Measurements from ENCODE around the gene CYSLTR2. TPM values are rescaled to one million over a fixed set of nuclear protein-coding genes. Genes with fewer than 3 reads are reported as not detected.
"Not testable (repeated sequence)": the region's sequence is repeated elsewhere in the genome, so short reads cannot be mapped to it uniquely, and the experiment has no call there.

Gene CYSLTR2
- total RNA-seq, 1 donor from 2014 or later: 0.75 TPM

DNA sequence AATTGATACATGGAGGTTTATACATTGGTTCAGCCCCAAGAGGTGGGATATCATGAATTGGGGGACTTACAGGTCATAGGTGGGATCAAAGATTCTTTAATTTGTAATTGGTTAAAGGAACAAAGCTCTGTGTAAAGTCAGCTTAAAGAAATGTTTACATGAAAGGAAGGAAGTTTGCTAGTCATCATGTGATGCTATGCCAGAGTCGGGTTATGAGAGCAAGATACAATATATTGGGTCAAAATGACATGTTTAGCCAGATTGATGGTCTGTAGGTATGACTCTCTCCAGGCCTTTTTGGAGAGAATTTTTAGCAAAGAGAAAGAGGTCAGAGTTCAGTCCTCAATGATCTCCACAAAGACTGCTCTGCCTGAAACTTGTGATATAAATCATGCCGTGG lies 5.3 kb upstream of the CYSLTR2 start:
- no peak overlapping the region for H3K27ac Mint-ChIP-seq
- no peaks in the 10 kb centered on the region for H3K9me3 Mint-ChIP-seq
- peaks cover 4% of the 10 kb centered on the region for H3K27me3 Mint-ChIP-seq (ENCODE audit: insufficient read depth)
- H3K36me3 Mint-ChIP-seq (ENCODE audit: low read depth): no peaks in the 10 kb centered on the region
- peaks cover 15% of the 10 kb centered on the region for H3K4me1 Mint-ChIP-seq (ENCODE audit: low read depth)
- intact Hi-C loops (cut with micrococcal nuclease): no loop called here
- no peak for DNase-seq (ENCODE audit: low spot score)
- no peak overlapping the region for H3K4me3 Mint-ChIP-seq

DNA sequence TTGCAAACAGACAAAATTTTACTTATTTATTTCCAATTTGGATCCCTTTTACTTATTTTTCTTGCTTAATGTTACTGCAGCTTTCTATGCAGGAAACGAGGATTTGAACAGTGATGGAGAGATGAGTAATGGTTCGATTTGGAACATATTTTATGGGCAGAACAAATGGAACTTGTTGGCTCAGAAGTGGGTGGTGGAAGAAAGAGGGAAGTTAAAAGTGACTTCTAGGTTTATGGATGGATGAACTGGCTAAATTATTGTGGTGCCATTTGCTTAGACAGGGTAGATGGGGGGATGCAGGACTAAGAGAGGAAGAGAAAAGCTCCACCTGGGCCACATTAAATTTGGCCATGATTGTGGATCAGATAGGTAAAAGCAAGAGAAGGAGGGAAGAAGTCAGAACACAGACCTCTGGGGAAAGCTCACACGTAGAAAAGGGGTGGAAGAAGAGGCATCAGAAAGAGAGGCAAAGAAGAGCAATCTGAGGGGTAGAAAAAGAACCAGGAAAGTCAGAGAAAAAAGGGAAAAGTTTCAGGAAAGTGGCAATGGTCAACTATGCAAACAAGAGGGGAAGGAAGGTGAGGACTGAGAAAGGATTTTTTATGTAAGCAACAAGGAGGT lies 768 bp upstream of the CYSLTR2 start:
- peaks cover 28% of the 10 kb centered on the region for H3K4me1 Mint-ChIP-seq (ENCODE audit: low read depth)
- DNase-seq (ENCODE audit: low spot score): no peak
- no peaks in the 10 kb centered on the region for H3K36me3 Mint-ChIP-seq (ENCODE audit: low read depth)
- intact Hi-C loops (cut with micrococcal nuclease): loop anchor here (5.0 to 10.0 kb wide), 3 partner anchors 114 to 421 kb away; partner anchors contain the start of genes FNDC3A and ITM2B
- peak overlapping the region; percentile 78 for H3K4me3 Mint-ChIP-seq
- H3K27ac Mint-ChIP-seq: peak overlapping the region; percentile 83
- no peaks in the 10 kb centered on the region for H3K27me3 Mint-ChIP-seq (ENCODE audit: insufficient read depth)
- H3K9me3 Mint-ChIP-seq: no peaks in the 10 kb centered on the region

DNA sequence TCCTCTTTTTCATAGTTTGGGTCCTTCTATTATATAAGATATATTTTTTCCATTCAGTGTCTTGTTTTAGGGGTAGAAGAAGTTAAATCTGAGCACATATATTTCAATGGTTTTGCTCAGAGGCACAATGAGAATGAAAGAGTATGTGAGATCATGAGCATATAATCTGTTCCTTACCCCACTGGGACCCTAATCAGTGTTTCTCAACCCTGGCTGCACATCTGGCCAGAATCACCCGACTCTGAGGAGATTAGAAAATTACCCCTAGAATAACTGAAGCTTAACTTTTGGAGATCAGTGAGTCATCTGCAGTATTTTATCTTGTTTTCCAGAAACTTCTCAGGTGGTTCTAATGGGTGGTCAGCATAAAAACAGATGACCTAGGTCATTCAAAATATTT lies 782 bp downstream of the CYSLTR2 start:
- Mint-ChIP-seq H3K4me3 (no peak overlapping the region), H3K27ac (no peak overlapping the region)
- intact Hi-C loops (cut with micrococcal nuclease): loop anchor here (5.0 to 10.0 kb wide), 3 partner anchors 113 to 422 kb away; partner anchors contain the start of genes FNDC3A and ITM2B

DNA sequence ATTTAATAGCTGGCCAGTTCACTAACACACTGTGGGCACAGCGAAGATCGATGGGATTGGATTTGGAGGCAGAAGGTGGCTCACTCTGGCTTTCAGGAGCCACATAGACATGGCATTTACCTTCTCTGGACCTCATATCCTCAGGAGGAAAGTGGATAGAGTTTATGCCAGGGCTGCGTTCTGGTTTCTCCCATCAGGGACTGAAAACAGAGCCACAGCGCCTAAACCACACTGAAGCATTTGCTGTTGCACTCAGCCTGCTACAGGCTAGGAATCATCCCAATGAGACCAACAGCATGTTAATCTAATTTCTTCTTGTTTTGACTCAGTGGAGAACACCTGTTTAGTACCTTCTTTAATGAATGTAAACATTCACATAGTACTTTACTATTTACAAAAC lies 1.6 kb downstream of the CYSLTR2 start:
- H3K36me3 Mint-ChIP-seq (ENCODE audit: low read depth): no peaks in the 10 kb centered on the region

More for the DNA sequence above, 782 bp downstream of the CYSLTR2 start:
- DNase-seq (ENCODE audit: low spot score): no peak
- Mint-ChIP-seq H3K36me3 (ENCODE audit: low read depth) (no peaks in the 10 kb centered on the region), H3K4me1 (ENCODE audit: low read depth) (peaks cover 21% of the 10 kb centered on the region), H3K9me3 (no peaks in the 10 kb centered on the region), H3K27me3 (ENCODE audit: insufficient read depth) (no peaks in the 10 kb centered on the region)

DNA sequence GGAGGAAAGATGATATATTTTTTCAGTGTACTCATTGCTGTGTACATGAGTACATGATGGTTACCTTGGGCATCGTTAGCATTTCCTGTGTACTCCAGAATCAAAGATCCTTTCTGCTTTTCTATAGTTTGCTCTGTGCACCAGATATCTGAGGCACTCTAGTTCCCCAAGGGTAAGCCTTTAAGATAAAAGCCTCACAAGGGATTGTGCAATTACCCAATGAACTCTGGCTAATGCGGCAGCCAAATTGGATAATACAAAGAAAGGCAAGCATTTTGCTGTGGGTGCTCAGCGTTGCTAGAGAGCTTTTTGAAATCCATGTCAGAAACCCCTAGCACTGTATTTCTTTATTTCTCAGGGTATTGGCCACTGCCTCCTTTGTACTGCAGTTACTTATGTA lies 2.9 kb downstream of the CYSLTR2 start:
- no peaks in the 10 kb centered on the region for H3K36me3 Mint-ChIP-seq (ENCODE audit: low read depth)
- H3K9me3 Mint-ChIP-seq: no peaks in the 10 kb centered on the region
- no peak overlapping the region for H3K4me3 Mint-ChIP-seq
- H3K27ac Mint-ChIP-seq: no peak overlapping the region
- intact Hi-C loops (cut with micrococcal nuclease): loop anchor here (10.0 kb wide), 1 partner anchor 318 kb away; the partner anchor contains the start of gene FNDC3A
- DNase-seq (ENCODE audit: low spot score): no peak
- H3K27me3 Mint-ChIP-seq (ENCODE audit: insufficient read depth): no peaks in the 10 kb centered on the region
- H3K4me1 Mint-ChIP-seq (ENCODE audit: low read depth): peaks cover 21% of the 10 kb centered on the region

More for the DNA sequence above, 1.6 kb downstream of the CYSLTR2 start:
- Mint-ChIP-seq H3K4me1 (ENCODE audit: low read depth) (peaks cover 21% of the 10 kb centered on the region), H3K27me3 (ENCODE audit: insufficient read depth) (no peaks in the 10 kb centered on the region), H3K9me3 (no peaks in the 10 kb centered on the region), H3K27ac (no peak overlapping the region), H3K4me3 (no peak overlapping the region)
- DNase-seq (ENCODE audit: low spot score): no peak
- intact Hi-C loops (cut with micrococcal nuclease): loop anchor here (10.0 kb wide), 1 partner anchor 320 kb away; the partner anchor contains the start of gene FNDC3A

DNA sequence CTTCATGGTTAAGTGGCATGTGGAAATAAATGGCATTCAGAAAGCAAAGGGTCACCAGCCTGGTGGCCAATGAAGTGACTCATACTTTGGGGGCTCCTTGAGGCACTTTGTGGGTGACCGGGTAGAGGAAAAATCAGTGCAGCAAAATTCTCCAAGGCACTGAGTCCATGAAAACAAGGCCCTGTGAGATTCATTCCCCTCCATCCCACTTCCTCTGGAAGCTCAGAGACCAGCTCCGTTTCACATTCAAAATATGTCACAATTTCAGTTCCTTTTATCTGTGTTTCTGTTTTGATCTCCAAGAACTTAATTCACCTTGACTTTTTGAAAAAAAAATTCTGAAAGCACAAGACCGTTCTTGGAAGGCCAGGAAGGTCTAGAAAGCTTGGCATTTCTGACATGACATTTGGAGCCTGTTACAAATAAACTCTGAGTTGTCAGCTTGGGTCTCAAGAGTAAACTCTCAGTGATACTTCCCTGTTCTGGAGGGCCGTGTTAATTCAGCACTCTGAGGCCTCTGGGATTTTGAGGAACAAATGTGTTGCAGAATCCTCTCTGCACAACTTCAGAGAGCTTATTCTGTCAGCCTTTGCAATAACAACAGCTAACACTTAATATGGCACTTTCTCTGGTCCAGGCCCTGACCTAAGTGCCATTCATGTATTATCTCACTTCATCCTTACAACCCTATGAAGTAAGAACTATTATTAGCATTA lies 6.8 kb downstream of the CYSLTR2 start:
- H3K4me1 Mint-ChIP-seq (ENCODE audit: low read depth): no peaks in the 10 kb centered on the region
- no peaks in the 10 kb centered on the region for H3K27me3 Mint-ChIP-seq (ENCODE audit: insufficient read depth)
- H3K27ac Mint-ChIP-seq: no peak overlapping the region
- intact Hi-C loops (cut with micrococcal nuclease): no loop called here
- peaks cover 4% of the 10 kb centered on the region for H3K9me3 Mint-ChIP-seq
- no peaks in the 10 kb centered on the region for H3K36me3 Mint-ChIP-seq (ENCODE audit: low read depth)
- no peak for DNase-seq (ENCODE audit: low spot score)
- H3K4me3 Mint-ChIP-seq: no peak overlapping the region

DNA sequence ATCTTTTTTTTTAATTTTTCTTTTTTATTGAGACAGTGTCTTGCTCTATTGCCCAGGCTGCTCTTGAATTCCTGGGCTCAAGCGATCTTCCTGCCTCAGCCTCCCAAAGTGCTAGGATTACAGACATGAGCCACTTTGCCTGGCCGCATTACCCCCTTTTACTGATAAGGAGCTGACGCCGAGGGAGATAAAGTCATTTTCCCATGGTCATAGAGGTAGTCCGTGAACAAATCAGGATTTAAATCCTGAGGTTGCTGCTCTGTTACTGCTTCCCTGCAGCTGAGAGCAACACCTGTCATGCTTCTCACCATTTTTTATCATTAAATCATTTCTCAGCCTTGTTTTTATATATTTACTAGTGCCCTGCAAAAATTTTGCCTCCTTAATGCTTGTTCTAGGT lies 7.4 kb downstream of the CYSLTR2 start:
- intact Hi-C loops (cut with micrococcal nuclease): no loop called here
- Mint-ChIP-seq H3K27me3 (ENCODE audit: insufficient read depth) (no peaks in the 10 kb centered on the region), H3K36me3 (ENCODE audit: low read depth) (no peaks in the 10 kb centered on the region), H3K4me1 (ENCODE audit: low read depth) (no peaks in the 10 kb centered on the region), H3K4me3 (no peak overlapping the region), H3K9me3 (peaks cover 10% of the 10 kb centered on the region), H3K27ac (no peak overlapping the region)
- no peak for DNase-seq (ENCODE audit: low spot score)

DNA sequence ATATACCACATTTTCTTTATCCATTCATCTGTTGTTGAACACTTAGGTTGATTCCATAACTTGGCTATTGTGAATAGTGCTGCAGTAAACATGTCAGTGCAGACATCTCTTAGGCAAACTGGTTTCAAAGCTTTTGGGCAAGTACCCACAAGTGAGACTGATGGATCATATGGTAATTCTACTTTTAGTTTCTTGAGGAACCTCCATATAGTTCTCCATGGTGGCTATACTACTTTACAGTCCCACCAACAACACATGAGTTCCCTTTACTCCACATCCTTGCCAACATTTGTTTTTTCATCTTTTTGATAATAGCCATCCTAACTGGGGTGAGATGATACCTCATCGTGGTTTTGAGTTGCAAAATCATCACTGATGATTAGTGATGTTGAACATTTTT lies 8.5 kb downstream of the CYSLTR2 start:
- no peaks in the 10 kb centered on the region for H3K27me3 Mint-ChIP-seq (ENCODE audit: insufficient read depth)
- no peaks in the 10 kb centered on the region for H3K36me3 Mint-ChIP-seq (ENCODE audit: low read depth)
- H3K27ac Mint-ChIP-seq: no peak overlapping the region
- no peaks in the 10 kb centered on the region for H3K4me1 Mint-ChIP-seq (ENCODE audit: low read depth)
- intact Hi-C loops (cut with micrococcal nuclease): no loop called here
- peaks cover 21% of the 10 kb centered on the region for H3K9me3 Mint-ChIP-seq
- no peak overlapping the region for H3K4me3 Mint-ChIP-seq
- DNase-seq (ENCODE audit: low spot score): no peak

DNA sequence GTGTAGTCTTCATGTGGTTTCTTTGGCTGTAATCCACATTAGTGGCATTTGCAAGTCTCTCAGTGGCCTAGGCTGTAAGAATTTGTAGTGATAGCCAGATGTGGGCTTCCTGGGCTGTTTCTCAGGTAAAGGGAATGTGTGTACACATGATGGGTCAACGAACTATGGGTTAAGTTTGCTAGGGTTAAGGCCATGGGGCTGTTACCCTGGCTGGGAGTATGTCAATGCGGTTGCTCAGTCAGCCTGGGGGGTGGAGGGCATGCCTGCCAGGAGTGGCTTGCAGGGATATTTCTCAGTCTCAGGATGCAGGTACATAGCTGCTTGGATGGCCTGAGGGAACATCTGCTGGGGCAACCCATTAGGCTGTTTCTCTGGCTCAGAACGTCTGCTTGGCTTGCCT lies 13.4 kb downstream of the CYSLTR2 start:
- H3K36me3 Mint-ChIP-seq (ENCODE audit: low read depth): peaks cover 1% of the 10 kb centered on the region
- H3K27ac Mint-ChIP-seq: no peak overlapping the region
- H3K27me3 Mint-ChIP-seq (ENCODE audit: insufficient read depth): no peaks in the 10 kb centered on the region
- H3K9me3 Mint-ChIP-seq: peaks cover 52% of the 10 kb centered on the region
- H3K4me3 Mint-ChIP-seq: no peak overlapping the region
- intact Hi-C loops (cut with micrococcal nuclease): no loop called here
- DNase-seq (ENCODE audit: low spot score): no peak
- H3K4me1 Mint-ChIP-seq (ENCODE audit: low read depth): no peaks in the 10 kb centered on the region

DNA sequence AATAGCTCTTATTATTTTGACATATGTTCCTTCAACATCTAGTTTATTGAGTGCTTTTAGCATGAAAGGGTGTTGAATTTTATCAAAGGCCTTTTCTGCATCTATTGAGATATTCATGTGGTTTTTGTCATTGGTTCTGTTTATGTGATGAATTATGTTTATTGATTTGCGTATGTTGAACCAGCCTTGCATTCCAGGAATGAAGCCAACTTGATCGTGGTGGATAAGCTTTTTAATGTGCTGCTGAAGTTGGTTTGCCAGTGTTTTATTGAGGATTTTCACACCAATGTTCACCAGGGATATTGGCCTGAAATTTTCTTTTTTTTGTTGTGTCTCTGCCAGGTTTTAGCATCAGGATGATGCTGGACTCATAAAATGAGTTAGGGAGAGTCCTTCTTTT lies 17.7 kb downstream of the CYSLTR2 start:
- H3K27ac Mint-ChIP-seq; H3K27me3 Mint-ChIP-seq (ENCODE audit: insufficient read depth): not testable (repeated sequence)

DNA sequence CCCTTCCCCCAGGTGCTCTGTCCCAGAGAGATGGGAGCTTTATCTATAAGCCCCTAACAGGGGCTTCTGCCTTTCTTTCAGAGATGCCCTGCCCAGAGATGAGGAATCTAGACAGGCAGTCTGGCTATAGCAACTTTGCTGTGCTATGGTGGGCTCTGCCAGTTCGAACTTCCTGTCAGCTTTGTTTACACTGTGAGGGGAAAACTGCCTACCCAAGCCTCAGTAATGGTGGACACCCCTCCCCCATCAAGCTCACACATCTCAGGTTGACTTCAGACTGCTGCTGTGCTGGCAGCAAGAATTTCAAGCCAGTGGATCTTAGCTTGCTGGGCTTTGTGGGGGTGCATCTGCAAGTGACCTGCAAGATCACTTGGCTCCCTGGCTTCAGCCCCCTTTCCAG lies 21.5 kb downstream of the CYSLTR2 start:
- Mint-ChIP-seq H3K27me3 (ENCODE audit: insufficient read depth) (no peaks in the 10 kb centered on the region), H3K36me3 (ENCODE audit: low read depth) (peaks cover 3% of the 10 kb centered on the region), H3K4me3 (no peak overlapping the region), H3K27ac (no peak overlapping the region), H3K4me1 (ENCODE audit: low read depth) (peaks cover 5% of the 10 kb centered on the region), H3K9me3 (peaks cover 16% of the 10 kb centered on the region)
- intact Hi-C loops (cut with micrococcal nuclease): no loop called here
- no peak for DNase-seq (ENCODE audit: low spot score)

More for the DNA sequence above, 17.7 kb downstream of the CYSLTR2 start:
- H3K36me3 Mint-ChIP-seq (ENCODE audit: low read depth); intact Hi-C loops (cut with micrococcal nuclease); H3K4me1 Mint-ChIP-seq (ENCODE audit: low read depth); DNase-seq (ENCODE audit: low spot score); H3K4me3 Mint-ChIP-seq: not testable (repeated sequence)
- H3K9me3 Mint-ChIP-seq: peaks cover 41% of the 10 kb centered on the region

DNA sequence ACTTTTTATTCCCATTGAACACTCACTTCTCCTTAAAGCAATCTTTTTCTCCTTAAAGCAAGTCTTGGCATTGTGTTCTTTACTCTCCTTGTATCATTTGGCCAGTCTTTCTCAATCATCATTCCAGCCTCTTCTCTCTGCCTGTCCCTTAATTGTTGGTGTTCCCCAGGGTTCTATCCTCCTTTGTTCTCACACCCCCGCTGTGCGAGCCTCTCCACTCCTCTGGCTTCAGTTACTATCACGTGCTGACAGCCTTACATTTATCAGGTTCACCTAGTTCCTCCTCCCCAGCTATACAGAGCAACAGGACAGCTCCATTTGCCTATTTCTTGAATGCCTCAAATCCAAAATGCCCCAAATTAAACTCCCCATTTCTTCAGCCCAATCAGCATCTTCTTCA lies 24.6 kb downstream of the CYSLTR2 start:
- Mint-ChIP-seq H3K4me1 (ENCODE audit: low read depth) (peaks cover 5% of the 10 kb centered on the region), H3K9me3 (no peaks in the 10 kb centered on the region), H3K27ac (no peak overlapping the region), H3K36me3 (ENCODE audit: low read depth) (no peaks in the 10 kb centered on the region), H3K4me3 (no peak overlapping the region), H3K27me3 (ENCODE audit: insufficient read depth) (no peaks in the 10 kb centered on the region)
- intact Hi-C loops (cut with micrococcal nuclease): no loop called here
- no peak for DNase-seq (ENCODE audit: low spot score)

DNA sequence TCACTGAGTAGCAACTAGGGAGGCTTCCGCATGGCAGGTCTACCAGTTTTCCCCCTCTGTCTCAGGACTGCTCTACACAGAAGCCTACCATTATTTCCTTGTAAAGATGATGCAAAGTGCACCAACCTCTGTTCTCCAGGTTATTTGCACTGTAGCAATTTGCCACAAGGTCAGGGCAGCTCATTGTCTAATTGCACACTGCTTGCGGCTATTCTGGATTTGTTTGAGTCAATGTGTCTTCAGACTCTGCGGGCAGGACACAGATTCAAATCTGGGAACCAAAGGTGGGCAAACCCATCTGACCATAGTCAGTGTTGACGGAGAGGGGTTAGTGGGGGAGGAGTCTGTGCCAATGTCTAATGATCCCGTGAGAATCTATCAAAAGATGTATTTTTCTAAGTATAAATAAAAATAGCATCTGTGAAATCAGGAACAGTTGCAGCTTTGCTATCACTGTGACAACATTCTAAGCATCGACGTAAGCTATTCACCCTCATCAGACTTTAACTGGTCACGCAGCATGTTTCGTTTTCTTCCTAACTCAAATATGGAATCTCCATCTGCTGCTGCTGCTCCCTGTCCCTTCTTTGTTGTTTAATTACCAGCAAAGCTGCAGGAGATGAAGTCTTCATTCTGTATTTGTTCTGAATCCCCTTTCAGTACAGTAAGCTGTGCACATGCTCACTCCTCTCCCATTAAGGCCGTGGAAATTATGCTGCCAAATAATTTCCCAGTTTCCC lies 26.4 kb downstream of the CYSLTR2 start:
- H3K27ac Mint-ChIP-seq: no peak overlapping the region
- no peaks in the 10 kb centered on the region for H3K27me3 Mint-ChIP-seq (ENCODE audit: insufficient read depth)
- intact Hi-C loops (cut with micrococcal nuclease): no loop called here
- H3K36me3 Mint-ChIP-seq (ENCODE audit: low read depth): no peaks in the 10 kb centered on the region
- no peak overlapping the region for H3K4me3 Mint-ChIP-seq
- DNase-seq (ENCODE audit: low spot score): no peak
- H3K4me1 Mint-ChIP-seq (ENCODE audit: low read depth): peaks cover 5% of the 10 kb centered on the region
- no peaks in the 10 kb centered on the region for H3K9me3 Mint-ChIP-seq

Data from activated T-helper 1 cell treated with anti-CD3 and anti-CD28 coated beads, Interleukin-12 subunit alpha, Interleukin-12 subunit beta, Interleukin-2, Interleukin-4 antibody, amounts not matched to agents 30 ng/mL and 10 ng/mL and 1 ng/mL, durations not matched to agents 14 hours and 24 hours and 36 hours (primary cell).